ENCODE measurements around the gene ZNF407. TPM values are rescaled to one million over a fixed set of nuclear protein-coding genes. Genes with fewer than 3 reads are reported as not detected.
A peak's percentile ranks its signal among the peaks of the same experiment; 100 is the strongest.

The ZNF407 gene
- total and polyA plus RNA-seq, 9 donors, result 5.3 to 22.3 (median 18.7) TPM

- H3K4me3 ChIP-seq, result no peak overlapping the region
- DNase-seq, result no peak
- TF ChIP-seq, protein P1, sequence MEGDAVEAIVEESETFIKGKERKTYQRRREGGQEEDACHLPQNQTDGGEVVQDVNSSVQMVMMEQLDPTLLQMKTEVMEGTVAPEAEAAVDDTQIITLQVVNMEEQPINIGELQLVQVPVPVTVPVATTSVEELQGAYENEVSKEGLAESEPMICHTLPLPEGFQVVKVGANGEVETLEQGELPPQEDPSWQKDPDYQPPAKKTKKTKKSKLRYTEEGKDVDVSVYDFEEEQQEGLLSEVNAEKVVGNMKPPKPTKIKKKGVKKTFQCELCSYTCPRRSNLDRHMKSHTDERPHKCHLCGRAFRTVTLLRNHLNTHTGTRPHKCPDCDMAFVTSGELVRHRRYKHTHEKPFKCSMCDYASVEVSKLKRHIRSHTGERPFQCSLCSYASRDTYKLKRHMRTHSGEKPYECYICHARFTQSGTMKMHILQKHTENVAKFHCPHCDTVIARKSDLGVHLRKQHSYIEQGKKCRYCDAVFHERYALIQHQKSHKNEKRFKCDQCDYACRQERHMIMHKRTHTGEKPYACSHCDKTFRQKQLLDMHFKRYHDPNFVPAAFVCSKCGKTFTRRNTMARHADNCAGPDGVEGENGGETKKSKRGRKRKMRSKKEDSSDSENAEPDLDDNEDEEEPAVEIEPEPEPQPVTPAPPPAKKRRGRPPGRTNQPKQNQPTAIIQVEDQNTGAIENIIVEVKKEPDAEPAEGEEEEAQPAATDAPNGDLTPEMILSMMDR (IDR thresholded peaks at IDR 0.05), result no peak
- TF ChIP-seq POLR2A (IDR thresholded peaks at IDR 0.05) (no peak), EP300 (IDR thresholded peaks at IDR 0.05) (no peak)
- no peaks in the 10 kb centered on the region for H3K36me3 ChIP-seq
- 95 to 96% (median 95%) methylated on average over 11 of the region's 11 CpGs for WGBS, 3 donors
- H3K4me1 ChIP-seq (ENCODE audit: insufficient read depth), result no peaks in the 10 kb centered on the region
- no peaks in the 10 kb centered on the region for H3K27me3 ChIP-seq
- no peaks in the 10 kb centered on the region for H3K9me3 ChIP-seq
- intact Hi-C loops (cut with DNase I), result no loop called here
- no peak overlapping the region for H3K27ac ChIP-seq
Observed at GRCh38 chr18:74892066-74892627, 294.5 kb downstream of the ZNF407 start.

- Histone ChIP-seq H3K27me3 (no peaks in the 10 kb centered on the region), H3K36me3 (no peaks in the 10 kb centered on the region), H3K4me1 (ENCODE audit: insufficient read depth) (peaks cover 10% of the 10 kb centered on the region), H3K9me3 (no peaks in the 10 kb centered on the region), H3K27ac (no peak overlapping the region), H3K4me3 (no peak overlapping the region)
- TF ChIP-seq EP300 (IDR thresholded peaks at IDR 0.05), result no peak
- no peak for TF ChIP-seq POLR2A (IDR thresholded peaks at IDR 0.05)
- TF ChIP-seq, protein P1 (IDR thresholded peaks at IDR 0.05), result no peak
- intact Hi-C loops (cut with DNase I), result no loop called here
- DNase-seq, result no peak
- 51 to 58% (median 57%) methylated on average over 1 of the region's 1 CpG for WGBS, 3 donors
Observed at GRCh38 chr18:74895686-74896085, 298.0 kb downstream of the ZNF407 start.

DNA sequence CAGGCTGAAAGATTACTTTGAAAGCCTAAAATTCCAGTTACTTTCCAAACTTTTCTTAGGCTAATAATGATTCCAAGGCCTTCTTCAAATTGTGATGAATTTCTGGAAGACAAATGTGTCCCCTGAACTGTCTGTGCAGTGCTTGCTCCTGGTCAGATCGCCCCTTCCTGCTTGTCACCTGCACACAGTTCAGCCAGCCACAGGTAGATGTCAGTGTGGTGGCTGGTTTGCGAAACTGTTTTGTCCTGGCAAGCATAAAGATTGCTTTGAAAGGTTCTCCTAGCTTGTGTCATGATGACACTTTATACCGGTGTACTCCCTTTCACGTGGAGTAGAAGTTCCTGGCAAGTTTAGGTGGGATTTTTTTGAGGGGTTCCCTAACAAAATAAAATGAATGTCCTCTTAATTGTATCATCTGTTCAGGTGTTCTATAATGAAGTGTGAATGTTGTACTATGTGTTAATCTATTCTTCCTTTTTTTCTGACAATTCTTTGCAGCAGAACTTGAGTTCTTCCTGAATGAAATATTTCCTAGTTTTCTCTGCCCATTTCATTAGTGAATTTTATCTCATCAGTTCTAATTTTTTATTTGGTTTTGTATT is 298.8 kb downstream of the ZNF407 start:
- no peaks in the 10 kb centered on the region for H3K36me3 ChIP-seq
- TF ChIP-seq EP300 (IDR thresholded peaks at IDR 0.05) (no peak), POLR2A (IDR thresholded peaks at IDR 0.05) (no peak)
- TF ChIP-seq, protein P1 (IDR thresholded peaks at IDR 0.05), result no peak
- peaks cover 10% of the 10 kb centered on the region for H3K4me1 ChIP-seq (ENCODE audit: insufficient read depth)
- no peak overlapping the region for H3K27ac ChIP-seq
- H3K27me3 ChIP-seq, result no peaks in the 10 kb centered on the region
- H3K9me3 ChIP-seq, result no peaks in the 10 kb centered on the region
- H3K4me3 ChIP-seq, result no peak overlapping the region
- peak in 1 of 5 donors; percentile 23 for DNase-seq
- 48 to 56% (median 52%) methylated on average over 4 of the region's 4 CpGs for WGBS, 3 donors
- intact Hi-C loops (cut with DNase I), result no loop called here

GRCh38 chr18:74897971-74898657 is 300.4 kb downstream of the ZNF407 start:
- Histone ChIP-seq H3K9me3 (no peaks in the 10 kb centered on the region), H3K27me3 (no peaks in the 10 kb centered on the region)
- TF ChIP-seq POLR2A (IDR thresholded peaks at IDR 0.05) (no peak), EP300 (IDR thresholded peaks at IDR 0.05) (no peak)
- TF ChIP-seq, protein P1 (IDR thresholded peaks at IDR 0.05), result no peak

More at GRCh38 chr18:74897971-74898657, 300.4 kb downstream of the ZNF407 start:
- H3K27ac ChIP-seq, result no peak overlapping the region
- 12 to 23% (median 22%) methylated on average over 5 of the region's 5 CpGs for WGBS, 3 donors
- H3K36me3 ChIP-seq, result no peaks in the 10 kb centered on the region
- DNase-seq, result no peak
- H3K4me1 ChIP-seq (ENCODE audit: insufficient read depth), result peaks cover 10% of the 10 kb centered on the region
- H3K4me3 ChIP-seq, result no peak overlapping the region
- intact Hi-C loops (cut with DNase I), result no loop called here
